Panc1 (cell line): ENCODE measurements around the gene SSBP4. TPM values are rescaled to one million over a fixed set of nuclear protein-coding genes. Genes with fewer than 3 reads are reported as not detected.
A peak's percentile ranks its signal among the peaks of the same experiment; 100 is the strongest.
"Not testable (repeated sequence)": the region's sequence is repeated elsewhere in the genome, so short reads cannot be mapped to it uniquely, and the experiment has no call there.

ENCODE experiments used
- ATAC-seq: fragments of 200-7000 bp; cut with Tn5 transposase; 2 replicates; pipeline ENCODE4 v1.9.1; 2020; ENCODE audit warnings: mild to moderate bottlenecking, moderate library complexity
- BruUV-seq: library from RNA; stranded (reverse); fragments of 400-500 nt; replicated peaks from 2 replicates; lab custom pipeline; 2021; lab: Mats Ljungman, UMichigan
- CTCF ChIA-PET: fragments of 300-600 bp; sonication (Branson Sonifier 250); formaldehyde crosslinking; loops from one replicate; lab custom pipeline; 2022; ENCODE audit warnings: antibody characterized with exemption; lab: Charles Lee
- POLR2A ChIA-PET: fragments of 300-600 bp; sonication (Branson Sonifier 250); formaldehyde crosslinking; loops from one replicate; lab custom pipeline; 2022; ENCODE audit warnings: antibody characterized with exemption; lab: Charles Lee
- DNase-seq: peaks from one replicate; pipeline ENCODE4 v3.0.0-alpha.2; 2010; ENCODE audit warnings: low read depth, low spot score
- H3K27ac ChIP-seq: 2 replicates; pipeline ENCODE4 v1.5.1; 2011; ENCODE audit warnings: mild to moderate bottlenecking, low read length, inconsistent platforms
- H3K27me3 ChIP-seq: fragments of 200-500 bp; sonication (Bioruptor generic); 2 replicates; pipeline ENCODE4 v1.6.0; 2014; ENCODE audit warnings: low read length, inconsistent platforms; ENCODE audit not compliant: control insufficient read depth, insufficient read depth
- H3K36me3 ChIP-seq: fragments of 200-500 bp; sonication (Bioruptor generic); 2 replicates; pipeline ENCODE4 v1.5.1; 2014; ENCODE audit warnings: inconsistent platforms, mild to moderate bottlenecking, low read length, moderate library complexity; ENCODE audit not compliant: control insufficient read depth, insufficient read depth
- H3K4me1 ChIP-seq: 2 replicates; pipeline ENCODE4 v1.5.1; 2011; ENCODE audit warnings: inconsistent platforms, mild to moderate bottlenecking, low read length, moderate library complexity; ENCODE audit not compliant: control insufficient read depth, insufficient read depth
- H3K4me3 ChIP-seq, 2 experiments: 2 replicates each; pipeline ENCODE4 v1.5.1; 2011 to 2012; ENCODE audit warnings: low read depth in 2 of 2, low read length in 2 of 2, mild to moderate bottlenecking in 2 of 2, inconsistent platforms in 1 of 2, moderate library complexity in 1 of 2
- H3K9me3 ChIP-seq: fragments of 200-500 bp; sonication (Bioruptor generic); 2 replicates; pipeline ENCODE4 v1.5.1; 2014; ENCODE audit warnings: low read depth, mild to moderate bottlenecking, inconsistent platforms, low read length, moderate library complexity; ENCODE audit not compliant: control insufficient read depth, insufficient read depth
- CTCF ChIP-seq: fragments of 450-650 bp; IDR thresholded peaks from 2 replicates; pipeline ENCODE4 v1.5.1; 2017; ENCODE audit warnings: mild to moderate bottlenecking
- POLR2AphosphoS5 ChIP-seq: IDR thresholded peaks from 2 replicates; pipeline ENCODE4 v1.6.1; 2012; ENCODE audit warnings: mild to moderate bottlenecking, low read depth, low read length, moderate library complexity
- REST ChIP-seq, 2 experiments: IDR thresholded peaks; 2 replicates each; pipeline ENCODE4 v1.6.1; 2011 to 2012; ENCODE audit warnings: low read depth in 2 of 2, control low read depth in 1 of 2, low read length in 1 of 2, mild to moderate bottlenecking in 1 of 2, moderate library complexity in 1 of 2; ENCODE audit not compliant: insufficient read depth in 1 of 2
- SIN3A ChIP-seq: IDR thresholded peaks from 2 replicates; pipeline ENCODE4 v1.6.1; 2012; ENCODE audit warnings: low read depth, mild to moderate bottlenecking, low read length, moderate library complexity, borderline replicate concordance; ENCODE audit not compliant: insufficient read depth
- TCF7L2 ChIP-seq: IDR thresholded peaks from 2 replicates; pipeline ENCODE4 v1.6.1; 2011; ENCODE audit warnings: mild to moderate bottlenecking, low read depth, low read length, inconsistent platforms
- in situ Hi-C: cut with HindIII; loops from 2 replicates; pipeline ENCODE4 v1.10.0; 2016; ENCODE audit warnings: low sequenced_read_pairs, low pct_unique_long_range_greater_than_20kb
- intact Hi-C: fragments of 100-400 bp; cut with micrococcal nuclease; formaldehyde crosslinking; loops from one replicate; pipeline ENCODE4 v1.10.0; 2022; ENCODE audit not compliant: unreplicated experiment
- total RNA-seq: library from RNA; stranded (reverse); gene quantifications from one replicate; pipeline ENCODE4 v1.2.1, GENCODE V29; 2021; ENCODE audit not compliant: unreplicated experiment

The SSBP4 gene
- total RNA-seq, 1 experiment from 2014 or later, result 128 TPM

- Histone ChIP-seq H3K9me3 (no peaks in the 10 kb centered on the region), H3K27ac (peak overlapping the region; percentile 83), H3K27me3 (no peaks in the 10 kb centered on the region), H3K4me3 (no peak overlapping the region), H3K36me3 (no peaks in the 10 kb centered on the region), H3K4me1 (peaks cover 32% of the 10 kb centered on the region)
- ChIA-PET CTCF (no interaction called here), POLR2A (no interaction called here)
- in situ Hi-C loops, result no loop called here
- TF ChIP-seq CTCF (no peak), POLR2AphosphoS5 (peak; percentile 47; the same call in 1 of the 2 replicates), SIN3A (no peak), TCF7L2 (peak; percentile 94), REST (IDR thresholded peaks at IDR 0.05; ENCODE audit: insufficient read depth in 1 of 2, low read depth in 2 of 2, low read length in 1 of 2) (no peak)
- intact Hi-C loops, result no loop called here
- TSS peak; percentile 86 for BruUV-seq
- DNase-seq, result peak; percentile 96
- peak; percentile 90 for ATAC-seq
Observed at GRCh38 chr19:18379803-18380747, 39.1 kb upstream of the SSBP4 start.

DNA sequence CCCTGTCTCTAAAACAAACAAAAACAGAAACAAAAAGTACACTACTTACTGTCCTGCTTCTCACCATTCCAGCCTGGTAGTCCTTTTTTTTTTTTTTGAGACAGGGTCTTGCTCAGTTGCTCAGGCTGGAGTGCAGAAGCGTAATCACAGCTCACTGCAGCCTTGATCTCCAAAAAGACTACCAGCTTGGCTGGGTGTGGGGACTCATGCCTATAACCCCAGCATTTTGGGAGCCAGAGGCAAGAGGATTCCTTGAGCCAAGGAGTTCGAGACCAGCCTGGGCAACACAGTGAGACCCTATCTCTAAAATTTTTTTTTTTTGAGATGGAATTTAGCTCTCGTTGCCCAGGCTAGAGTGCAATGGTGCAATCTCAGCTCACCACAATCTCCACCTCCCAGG, 38.4 kb upstream of the SSBP4 start:
- in situ Hi-C loops, result no loop called here
- POLR2A ChIA-PET, result interaction anchor here (0.7 kb wide), 1 partner anchor 37 kb away, joined by 5 read pairs; no protein-coding TSS in a partner anchor
- TF ChIP-seq POLR2AphosphoS5, result no peak
- TF ChIP-seq CTCF, result no peak
- no peak for TF ChIP-seq TCF7L2
- TF ChIP-seq SIN3A, result no peak
- TF ChIP-seq REST (IDR thresholded peaks at IDR 0.05; ENCODE audit: insufficient read depth in 1 of 2, low read depth in 2 of 2, low read length in 1 of 2), result no peak
- Histone ChIP-seq H3K36me3 (no peaks in the 10 kb centered on the region), H3K4me1 (peaks cover 39% of the 10 kb centered on the region), H3K4me3 (no peak overlapping the region), H3K9me3 (no peaks in the 10 kb centered on the region), H3K27ac (peak overlapping the region; percentile 83), H3K27me3 (no peaks in the 10 kb centered on the region)
- ATAC-seq (no peak), DNase-seq (no peak)
- BruUV-seq, result no TSS peak
- CTCF ChIA-PET, result interaction anchor here (0.6 kb wide), 1 partner anchor 35 kb away, joined by 7 read pairs; no protein-coding TSS in a partner anchor
- intact Hi-C loops, result no loop called here

DNA sequence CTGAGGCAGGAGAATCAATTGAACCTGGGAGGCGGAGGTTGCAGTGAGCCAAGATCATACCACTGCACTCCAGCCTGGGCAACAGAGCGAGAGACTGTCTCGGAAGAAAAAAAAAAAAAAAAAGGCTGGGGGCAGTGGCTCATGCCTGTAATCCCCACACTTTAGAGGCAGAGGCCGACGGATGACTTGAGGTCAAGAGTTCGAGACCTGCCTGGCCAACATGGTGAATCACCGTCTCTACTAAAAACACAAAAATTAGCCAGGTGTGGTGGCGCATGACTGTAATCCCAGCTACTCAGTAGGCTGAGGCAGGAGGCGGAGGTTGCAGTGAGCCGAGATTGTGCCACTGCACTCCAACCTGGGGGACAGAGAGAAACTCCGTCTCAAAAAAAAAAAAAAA, 35.6 kb upstream of the SSBP4 start:
- in situ Hi-C loops, intact Hi-C loops, H3K36me3 ChIP-seq, CTCF ChIA-PET, H3K9me3 ChIP-seq, ATAC-seq, DNase-seq, H3K4me3 ChIP-seq, BruUV-seq, H3K27me3 ChIP-seq: not testable (repeated sequence)
- Histone ChIP-seq H3K4me1 (peaks cover 32% of the 10 kb centered on the region), H3K27ac (peak overlapping the region; percentile 77; the same call in 1 of the 2 replicates)
- POLR2A ChIA-PET, result interaction anchor here (0.5 kb wide), 1 partner anchor 91 kb away, joined by 3 read pairs; no protein-coding TSS in a partner anchor
